ENCODE results near the gene HCFC1R1. TPM values are rescaled to one million over a fixed set of nuclear protein-coding genes. Genes with fewer than 3 reads are reported as not detected.

Gene HCFC1R1
- total RNA-seq, 1 donor from 2014 or later = 65.7 TPM

GRCh38 chr16:3030222-3031212 lies 6.8 kb upstream of the HCFC1R1 start:
- Mint-ChIP-seq H3K36me3 (peaks cover 9% of the 10 kb centered on the region), H3K9me3 (no peaks in the 10 kb centered on the region), H3K27ac (no peak overlapping the region), H3K4me1 (peaks cover 5% of the 10 kb centered on the region), H3K27me3 (ENCODE audit: low read depth) (peaks cover 37% of the 10 kb centered on the region), H3K4me3 (no peak overlapping the region)
- no peak for DNase-seq (ENCODE audit: low spot score in 2 of 2, unreplicated experiment in 2 of 2)
- TF ChIP-seq CTCF (IDR thresholded peaks at IDR 0.05; ENCODE audit: unreplicated experiment) = no peak

GRCh38 chr16:3029491-3030221 lies 5.9 kb upstream of the HCFC1R1 start:
- Mint-ChIP-seq H3K4me3 (no peak overlapping the region), H3K27ac (no peak overlapping the region), H3K36me3 (peaks cover 9% of the 10 kb centered on the region), H3K9me3 (no peaks in the 10 kb centered on the region), H3K4me1 (peaks cover 5% of the 10 kb centered on the region), H3K27me3 (ENCODE audit: low read depth) (peaks cover 29% of the 10 kb centered on the region)
- no peak for TF ChIP-seq CTCF (IDR thresholded peaks at IDR 0.05; ENCODE audit: unreplicated experiment)
- no peak for DNase-seq (ENCODE audit: low spot score in 2 of 2, unreplicated experiment in 2 of 2)

GRCh38 chr16:3028716-3029319 lies 5.1 kb upstream of the HCFC1R1 start:
- H3K27me3 Mint-ChIP-seq (ENCODE audit: low read depth) = peaks cover 21% of the 10 kb centered on the region
- H3K4me3 Mint-ChIP-seq = no peak overlapping the region
- no peak overlapping the region for H3K27ac Mint-ChIP-seq
- DNase-seq (ENCODE audit: low spot score in 2 of 2, unreplicated experiment in 2 of 2) = no peak
- peaks cover 8% of the 10 kb centered on the region for H3K4me1 Mint-ChIP-seq
- H3K36me3 Mint-ChIP-seq = peaks cover 11% of the 10 kb centered on the region
- no peaks in the 10 kb centered on the region for H3K9me3 Mint-ChIP-seq
- no peak for TF ChIP-seq CTCF (IDR thresholded peaks at IDR 0.05; ENCODE audit: unreplicated experiment)

GRCh38 chr16:3027983-3028715 lies 4.4 kb upstream of the HCFC1R1 start:
- Mint-ChIP-seq H3K27me3 (ENCODE audit: low read depth) (peaks cover 14% of the 10 kb centered on the region), H3K9me3 (no peaks in the 10 kb centered on the region), H3K4me1 (peaks cover 13% of the 10 kb centered on the region), H3K36me3 (peaks cover 11% of the 10 kb centered on the region), H3K27ac (no peak overlapping the region), H3K4me3 (no peak overlapping the region)
- peak; percentile 82 for TF ChIP-seq CTCF (IDR thresholded peaks at IDR 0.05; ENCODE audit: unreplicated experiment)
- DNase-seq (ENCODE audit: low spot score in 2 of 2, unreplicated experiment in 2 of 2) = peak; percentile 87 to 92

GRCh38 chr16:3027489-3027795 lies 3.7 kb upstream of the HCFC1R1 start:
- Mint-ChIP-seq H3K4me1 (peaks cover 20% of the 10 kb centered on the region), H3K4me3 (no peak overlapping the region), H3K9me3 (no peaks in the 10 kb centered on the region), H3K36me3 (peaks cover 11% of the 10 kb centered on the region), H3K27ac (no peak overlapping the region), H3K27me3 (ENCODE audit: low read depth) (peaks cover 8% of the 10 kb centered on the region)
- DNase-seq (ENCODE audit: low spot score in 2 of 2, unreplicated experiment in 2 of 2) = no peak
- no peak for TF ChIP-seq CTCF (IDR thresholded peaks at IDR 0.05; ENCODE audit: unreplicated experiment)
